Spleen (tissue), 11 donors: ENCODE data around the gene FAM219A. TPM values are rescaled to one million over a fixed set of nuclear protein-coding genes. Genes with fewer than 3 reads are reported as not detected.

Experiments used
- DNase-seq: peaks from one replicate; pipeline ENCODE4 v3.0.0-alpha.2; 2020
- H3K27ac ChIP-seq, 8 donors: fragments of 200-600 bp; sonication (generic) in 7 of 8; 1 replicate in 4 of 8; 2 replicates in 4 of 8; pipeline versions ENCODE4 v1.5.0 to v1.8.0; 2016 to 2021; ENCODE audit warnings: inconsistent platforms in 4 of 8, mild to moderate bottlenecking in 4 of 8, moderate library complexity in 1 of 8
- H3K27me3 ChIP-seq, 7 donors: fragments of 200-600 bp; sonication (generic) in 6 of 7; replicated peaks in 1 of 7; 1 replicate in 4 of 7; 2 replicates in 3 of 7; pipeline versions ENCODE4 v1.5.0 to v1.8.0; 2016 to 2021; ENCODE audit warnings: inconsistent platforms in 3 of 7, mild to moderate bottlenecking in 1 of 7
- H3K36me3 ChIP-seq, 6 donors: fragments of 200-600 bp; sonication (generic) in 5 of 6; 1 replicate in 4 of 6; 2 replicates in 2 of 6; pipeline versions ENCODE4 v1.5.0 to v1.8.0; 2016 to 2021; ENCODE audit warnings: inconsistent platforms in 2 of 6
- H3K4me1 ChIP-seq, 6 donors: fragments of 200-600 bp; sonication (generic) in 5 of 6; 1 replicate in 3 of 6; 2 replicates in 3 of 6; pipeline versions ENCODE4 v1.5.0 to v1.8.0; 2016 to 2021; ENCODE audit warnings: inconsistent platforms in 3 of 6
- H3K4me3 ChIP-seq, 8 donors: fragments of 200-600 bp; sonication (generic) in 7 of 8; 1 replicate in 4 of 8; 2 replicates in 4 of 8; pipeline versions ENCODE4 v1.5.0 to v1.8.0; 2016 to 2021; ENCODE audit warnings: inconsistent platforms in 4 of 8, mild to moderate bottlenecking in 4 of 8, moderate library complexity in 2 of 8
- H3K9me3 ChIP-seq, 8 donors: fragments of 200-600 bp; sonication (generic) in 7 of 8; 1 replicate in 4 of 8; 2 replicates in 4 of 8; pipeline versions ENCODE4 v1.5.0 to v1.8.0; 2016 to 2021; ENCODE audit warnings: inconsistent platforms in 4 of 8
- POLR2A ChIP-seq, 3 donors: fragments of 450-650 bp; IDR thresholded peaks; one replicate each; pipeline ENCODE4 v1.5.1; 2017; ENCODE audit warnings: antibody characterized with exemption in 3 of 3, mild to moderate bottlenecking in 1 of 3
- POLR2AphosphoS5 ChIP-seq, 3 donors: sonication (generic); formaldehyde crosslinking; IDR thresholded peaks; one replicate each; pipeline ENCODE4 v1.5.1; 2017; ENCODE audit warnings: antibody characterized with exemption in 3 of 3
- WGBS, 5 donors: extraction: QIAGEN DNeasy Blood & Tissue Kit in 3 of 5; methylation state at CpG; one replicate each; pipeline versions ENCODE4 v1.1.5 to v1.1.7; 2013 to 2018; 5-methylcytosine and 5-hydroxymethylcytosine counted together
- intact Hi-C: fragments of 100-400 bp; cut with DNase I; formaldehyde crosslinking; loops from one replicate; pipeline ENCODE4 v1.15.0; 2023; ENCODE audit warnings: low total_unique reads
- polyA plus RNA-seq, 3 donors: library from polyadenylated mRNA; stranded (reverse); fragments of 200-250 nt; gene quantifications; one replicate each; pipeline ENCODE4 v1.2.1, GENCODE V29; 2013
- total RNA-seq, 7 donors: library from RNA; depleted of rRNA in 3 of 7; stranded (reverse); fragments of >200 nt in 3 of 7; fragmentation: NEBNext Ultra II Directional in 4 of 7; extraction: Animal tissue kit (Norgen Biotek cat#: 25700) in 4 of 7; gene quantifications; one replicate each; pipeline versions ENCODE4 v1.1.0 to v1.2.1, GENCODE V29; 2016 to 2021
- TF ChIP-seq, protein P1 (sequence below), 11 experiments: fragments of 200-600 bp in 7 of 11; fragments of 450-650 bp in 4 of 11; sonication (generic) in 4 of 11; IDR thresholded peaks in 8 of 11; conservative IDR thresholded peaks in 3 of 11; 1 replicate in 7 of 11; 2 replicates in 4 of 11; pipeline versions ENCODE4 v1.4.0 to v1.8.0; 2016 to 2021; ENCODE audit warnings: antibody characterized with exemption in 11 of 11, inconsistent platforms in 4 of 11, mild to moderate bottlenecking in 1 of 11
- donor health status: healthy with polysubstance abuse.
- donor health status: DM: no; HTN: no; CAD: no; lungs with moderate emphysema.
- donor health status: DM: no; HTN: no; CAD: no.
- donor health status: Bipolar disorder and iron deficiency.
- donor health status: healthy.
- donor health status: DM: no; HTN: no; CAD: no.
- donor health status: DM: yes; HTN: yes; CAD: no.

The FAM219A gene
- total and polyA plus RNA-seq, 10 donors, result 3.2 to 26.9 (median 11.0) TPM

GRCh38 chr9:34477541-34477940 is 19.2 kb upstream of the FAM219A start:
- 43 to 73% (median 70%) methylated on average over 1 of the region's 1 CpG for WGBS, 5 donors
- H3K4me3 ChIP-seq, result no peak overlapping the region
- H3K27me3 ChIP-seq, result peaks cover 0 to 18% (median 0%) of the 10 kb centered on the region in 7 donors
- H3K27ac ChIP-seq, result no peak overlapping the region
- no peaks in the 10 kb centered on the region for H3K9me3 ChIP-seq
- intact Hi-C loops, result no loop called here
- DNase-seq, result no peak
- H3K36me3 ChIP-seq, result no peaks in the 10 kb centered on the region
- TF ChIP-seq POLR2AphosphoS5 (IDR thresholded peaks at IDR 0.05) (no peak), POLR2A (IDR thresholded peaks at IDR 0.05) (no peak)
- TF ChIP-seq, protein P1, sequence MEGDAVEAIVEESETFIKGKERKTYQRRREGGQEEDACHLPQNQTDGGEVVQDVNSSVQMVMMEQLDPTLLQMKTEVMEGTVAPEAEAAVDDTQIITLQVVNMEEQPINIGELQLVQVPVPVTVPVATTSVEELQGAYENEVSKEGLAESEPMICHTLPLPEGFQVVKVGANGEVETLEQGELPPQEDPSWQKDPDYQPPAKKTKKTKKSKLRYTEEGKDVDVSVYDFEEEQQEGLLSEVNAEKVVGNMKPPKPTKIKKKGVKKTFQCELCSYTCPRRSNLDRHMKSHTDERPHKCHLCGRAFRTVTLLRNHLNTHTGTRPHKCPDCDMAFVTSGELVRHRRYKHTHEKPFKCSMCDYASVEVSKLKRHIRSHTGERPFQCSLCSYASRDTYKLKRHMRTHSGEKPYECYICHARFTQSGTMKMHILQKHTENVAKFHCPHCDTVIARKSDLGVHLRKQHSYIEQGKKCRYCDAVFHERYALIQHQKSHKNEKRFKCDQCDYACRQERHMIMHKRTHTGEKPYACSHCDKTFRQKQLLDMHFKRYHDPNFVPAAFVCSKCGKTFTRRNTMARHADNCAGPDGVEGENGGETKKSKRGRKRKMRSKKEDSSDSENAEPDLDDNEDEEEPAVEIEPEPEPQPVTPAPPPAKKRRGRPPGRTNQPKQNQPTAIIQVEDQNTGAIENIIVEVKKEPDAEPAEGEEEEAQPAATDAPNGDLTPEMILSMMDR (IDR thresholded peaks at IDR 0.05 in 8 of 11, conservative IDR thresholded peaks at IDR 0.05 in 3 of 11), result no peak
- H3K4me1 ChIP-seq, result no peaks in the 10 kb centered on the region

GRCh38 chr9:34475097-34475496 is 16.7 kb upstream of the FAM219A start:
- Histone ChIP-seq H3K4me1 (no peaks in the 10 kb centered on the region), H3K27ac (no peak overlapping the region), H3K27me3 (peaks cover 0 to 14% (median 0%) of the 10 kb centered on the region in 7 donors), H3K4me3 (no peak overlapping the region), H3K36me3 (no peaks in the 10 kb centered on the region), H3K9me3 (no peaks in the 10 kb centered on the region)
- TF ChIP-seq POLR2A (IDR thresholded peaks at IDR 0.05) (no peak), POLR2AphosphoS5 (IDR thresholded peaks at IDR 0.05) (no peak)
- TF ChIP-seq, protein P1 (IDR thresholded peaks at IDR 0.05 in 8 of 11, conservative IDR thresholded peaks at IDR 0.05 in 3 of 11), result no peak
- intact Hi-C loops, result no loop called here
- WGBS, 5 donors, result 46 to 57% (median 49%) methylated on average over 3 of the region's 3 CpGs
- no peak for DNase-seq

GRCh38 chr9:34465468-34465867 is 7.1 kb upstream of the FAM219A start:
- H3K27ac ChIP-seq, result no peak overlapping the region
- 17 to 45% (median 29%) methylated on average over 1 of the region's 1 CpG for WGBS, 5 donors
- H3K27me3 ChIP-seq, result peaks cover 0 to 6% (median 0%) of the 10 kb centered on the region in 7 donors
- no peak for DNase-seq
- no peak for TF ChIP-seq POLR2A (IDR thresholded peaks at IDR 0.05)
- no peak for TF ChIP-seq POLR2AphosphoS5 (IDR thresholded peaks at IDR 0.05)
- TF ChIP-seq, protein P1 (IDR thresholded peaks at IDR 0.05 in 8 of 11, conservative IDR thresholded peaks at IDR 0.05 in 3 of 11), result no peak
- H3K4me3 ChIP-seq, result no peak overlapping the region
- H3K36me3 ChIP-seq, result no peaks in the 10 kb centered on the region
- intact Hi-C loops, result no loop called here
- no peaks in the 10 kb centered on the region for H3K9me3 ChIP-seq
- no peaks in the 10 kb centered on the region for H3K4me1 ChIP-seq

GRCh38 chr9:34464571-34464970 is 6.2 kb upstream of the FAM219A start:
- no peak overlapping the region for H3K27ac ChIP-seq
- H3K4me3 ChIP-seq, result no peak overlapping the region
- DNase-seq, result no peak
- no peaks in the 10 kb centered on the region for H3K9me3 ChIP-seq
- H3K4me1 ChIP-seq, result no peaks in the 10 kb centered on the region
- 67 to 76% (median 71%) methylated on average over 2 of the region's 2 CpGs for WGBS, 5 donors
- TF ChIP-seq, protein P1 (IDR thresholded peaks at IDR 0.05 in 8 of 11, conservative IDR thresholded peaks at IDR 0.05 in 3 of 11), result no peak
- TF ChIP-seq POLR2AphosphoS5 (IDR thresholded peaks at IDR 0.05), result no peak
- TF ChIP-seq POLR2A (IDR thresholded peaks at IDR 0.05), result no peak
- no peaks in the 10 kb centered on the region for H3K36me3 ChIP-seq
- peaks cover 0 to 8% (median 0%) of the 10 kb centered on the region in 7 donors for H3K27me3 ChIP-seq
- intact Hi-C loops, result no loop called here
